Measurements from ENCODE around the gene ZNF611.
"Not testable (repeated sequence)": the region's sequence is repeated elsewhere in the genome, so short reads cannot be mapped to it uniquely, and the experiment has no call there.

ZNF611 gene

GRCh38 chr19:52734893-52735661 lies at the start of gene ZNF611:
Gene ZNF611, minus strand, starts transcription at chr19:52735044. Its CDS starts 19,150 bp downstream, at chr19:52715894.
- in situ Hi-C loops (cut with MboI; ENCODE audit: low sequenced_read_pairs), result no loop called here

- in situ Hi-C loops (cut with MboI; ENCODE audit: low sequenced_read_pairs), result not testable (repeated sequence)
Measured at GRCh38 chr19:52782864-52783263, 48.0 kb upstream of the ZNF611 start.

DNA sequence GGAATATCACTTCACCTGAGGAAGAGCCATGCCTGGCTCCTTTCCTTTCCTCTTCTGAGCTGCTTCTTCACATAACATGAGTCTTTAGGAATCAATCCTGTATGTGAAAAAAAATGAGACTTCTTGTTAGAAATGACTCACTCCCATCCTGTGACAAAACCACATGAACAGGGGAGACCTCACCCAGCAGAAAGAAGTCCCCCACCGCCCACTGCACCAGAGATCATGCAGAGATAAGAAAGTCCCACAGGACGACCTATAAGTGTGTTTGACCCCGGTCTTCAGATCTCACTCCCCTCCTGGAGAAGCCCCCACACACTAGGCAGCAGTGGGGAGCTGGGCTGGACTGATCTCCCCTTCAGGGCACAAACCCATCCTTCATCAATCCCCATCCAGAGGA lies 44.0 kb upstream of the ZNF611 start:
- in situ Hi-C loops (cut with MboI; ENCODE audit: low sequenced_read_pairs), result no loop called here

DNA sequence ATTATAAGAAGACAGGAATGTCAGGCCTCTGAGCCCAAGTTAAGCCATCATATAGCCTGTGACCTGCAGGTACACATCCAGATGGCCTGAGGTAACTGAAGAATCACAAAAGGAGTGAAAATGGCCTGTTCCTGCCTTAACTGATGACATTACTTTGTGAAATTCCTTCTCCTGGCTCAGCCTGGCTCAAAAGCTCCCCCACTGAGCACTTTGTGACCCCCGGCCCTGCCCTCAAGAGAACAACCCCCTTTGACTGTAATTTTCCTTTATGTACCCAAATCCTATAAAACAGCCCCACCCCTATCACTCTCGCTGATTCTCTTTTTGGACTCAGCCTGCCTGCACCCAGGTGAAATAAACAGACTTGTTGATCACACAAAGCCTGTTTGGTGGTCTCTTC lies 21.6 kb upstream of the ZNF611 start:
- in situ Hi-C loops (cut with MboI; ENCODE audit: low sequenced_read_pairs), result not testable (repeated sequence)

DNA sequence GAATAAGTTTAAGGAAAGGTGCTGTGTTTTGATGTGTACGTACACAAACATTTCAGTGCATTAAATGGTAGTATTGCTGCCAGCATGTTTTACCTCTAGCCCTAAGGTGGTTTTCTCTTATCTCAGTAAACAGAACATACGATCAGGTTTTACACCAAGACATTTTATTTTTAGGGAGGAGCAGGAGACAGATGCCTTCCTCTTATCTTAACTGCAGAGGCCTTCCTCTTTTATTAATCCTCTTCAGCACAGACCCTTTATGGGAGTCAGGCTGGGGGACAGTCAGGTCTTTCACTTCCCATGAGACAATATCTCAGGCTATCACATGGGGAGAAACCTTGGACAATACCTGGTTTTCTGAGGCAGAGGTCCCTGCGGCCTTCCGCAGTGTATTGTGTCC lies 14.9 kb upstream of the ZNF611 start:
- in situ Hi-C loops (cut with MboI; ENCODE audit: low sequenced_read_pairs), result no loop called here

- in situ Hi-C loops (cut with MboI; ENCODE audit: low sequenced_read_pairs), result no loop called here
Measured at GRCh38 chr19:52748336-52748950, 13.6 kb upstream of the ZNF611 start.

DNA sequence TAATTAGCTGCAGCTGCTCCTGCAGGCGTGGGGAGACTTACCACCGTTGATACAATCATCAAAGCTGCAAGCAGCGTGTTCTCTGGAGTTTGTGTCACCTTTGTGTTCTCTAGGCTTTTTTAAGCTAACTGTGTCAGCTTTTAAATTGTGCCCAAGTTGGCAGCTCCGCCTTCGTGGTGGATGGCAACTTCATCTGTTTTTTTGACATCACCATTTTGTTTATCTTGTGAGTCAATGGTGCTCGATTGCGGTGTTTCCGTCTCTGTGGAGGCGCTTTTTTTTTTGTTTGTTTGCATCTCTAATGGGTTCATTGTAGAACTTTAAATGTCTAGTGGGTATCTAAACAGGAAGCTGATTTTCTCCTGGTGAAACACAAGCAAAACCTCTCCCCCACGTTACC lies 11.1 kb upstream of the ZNF611 start:
- in situ Hi-C loops (cut with MboI; ENCODE audit: low sequenced_read_pairs), result not testable (repeated sequence)

- in situ Hi-C loops (cut with MboI; ENCODE audit: low sequenced_read_pairs), result no loop called here
Measured at GRCh38 chr19:52743091-52743490, 8.2 kb upstream of the ZNF611 start.

- in situ Hi-C loops (cut with MboI; ENCODE audit: low sequenced_read_pairs), result no loop called here
Measured at GRCh38 chr19:52742516-52742915, 7.7 kb upstream of the ZNF611 start.

- in situ Hi-C loops (cut with MboI; ENCODE audit: low sequenced_read_pairs), result no loop called here
Measured at GRCh38 chr19:52741951-52742485, 7.2 kb upstream of the ZNF611 start.

DNA sequence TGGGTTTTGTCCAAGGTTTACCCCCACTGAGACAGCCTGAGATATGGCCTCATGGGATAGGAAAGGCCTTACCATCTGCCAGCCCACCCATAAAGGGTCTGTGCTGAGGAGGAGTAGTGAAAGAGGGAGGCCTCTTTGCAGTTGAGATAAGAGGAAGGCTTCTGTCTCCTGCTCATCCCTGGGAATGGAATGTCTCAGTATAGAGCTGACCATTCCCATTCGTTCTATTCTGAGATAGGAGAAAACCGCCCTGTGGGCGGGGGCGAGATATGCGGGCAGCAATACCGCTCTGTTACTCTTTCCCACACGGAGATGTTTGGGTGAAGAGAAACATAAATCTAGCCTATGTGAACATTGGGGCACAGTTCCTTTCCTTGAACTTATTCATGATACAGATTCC lies 6.5 kb upstream of the ZNF611 start:
- in situ Hi-C loops (cut with MboI; ENCODE audit: low sequenced_read_pairs), result not testable (repeated sequence)

DNA sequence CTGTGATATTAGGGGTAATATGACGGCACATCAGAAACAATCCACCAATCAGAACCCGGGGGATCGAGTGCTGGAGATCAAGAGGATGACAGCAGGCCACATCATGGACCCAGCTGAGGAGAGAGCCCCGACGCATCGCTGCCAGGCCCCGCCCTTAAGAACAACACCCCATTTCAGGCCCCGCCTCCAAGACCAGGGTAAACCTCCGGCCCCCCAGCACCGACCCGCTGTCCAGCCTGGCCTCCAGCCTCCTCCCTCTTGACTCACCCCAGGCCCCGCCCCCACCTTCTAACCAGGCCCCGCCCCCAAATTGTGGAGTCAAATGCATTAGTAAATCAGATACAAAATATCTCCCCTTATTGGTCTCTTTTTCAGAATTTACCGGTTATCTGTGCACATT lies 4.7 kb upstream of the ZNF611 start:
- in situ Hi-C loops (cut with MboI; ENCODE audit: low sequenced_read_pairs), result no loop called here

DNA sequence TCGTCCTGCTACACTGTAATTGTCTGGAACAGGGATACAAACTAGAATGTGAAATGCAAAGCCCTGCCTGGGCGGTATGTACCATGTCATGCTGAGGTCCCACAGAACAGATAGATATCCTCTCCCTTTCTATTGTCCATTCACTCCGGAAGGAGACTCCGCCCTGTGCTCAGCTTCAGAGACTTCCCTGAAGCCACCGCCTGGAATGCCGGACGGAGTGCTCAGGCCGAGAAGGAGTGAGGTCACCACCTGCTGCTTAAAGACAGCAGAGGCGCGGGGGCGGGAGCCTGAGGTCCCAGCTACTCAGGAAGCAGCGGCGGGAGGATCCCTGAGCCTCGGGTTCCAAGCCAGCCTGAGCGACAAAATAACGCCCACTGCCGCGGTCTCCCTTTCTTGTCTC lies 890 bp upstream of the ZNF611 start:
- in situ Hi-C loops (cut with MboI; ENCODE audit: low sequenced_read_pairs), result no loop called here

DNA sequence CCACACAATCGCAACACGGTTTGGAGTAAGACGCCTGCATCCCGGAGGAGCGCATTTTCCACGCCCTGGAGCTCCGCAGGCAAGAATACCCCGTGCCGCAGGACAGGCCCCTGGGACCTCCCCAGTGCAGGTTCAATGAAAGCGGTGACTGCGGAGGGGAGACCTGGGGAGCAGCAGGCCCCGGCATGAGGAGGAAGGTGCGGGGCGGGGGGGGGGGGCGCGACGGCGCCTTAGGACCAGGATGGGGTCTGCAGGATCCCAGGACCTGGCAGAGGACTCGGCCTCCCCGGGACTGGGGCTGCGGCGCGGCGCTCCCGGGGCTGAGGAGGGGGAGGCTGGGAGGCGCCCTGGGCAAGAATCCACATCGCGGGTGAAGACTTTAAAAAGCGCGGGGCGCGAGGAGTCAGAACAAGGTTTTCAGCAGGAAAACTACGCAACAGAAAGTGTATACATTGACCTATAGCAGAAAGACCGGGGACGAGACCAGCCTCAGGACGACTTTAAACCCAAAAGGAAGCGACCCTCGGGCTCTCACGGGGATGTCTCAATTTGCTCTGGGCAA lies 432 bp downstream of the ZNF611 start:
- in situ Hi-C loops (cut with MboI; ENCODE audit: low sequenced_read_pairs), result no loop called here

DNA sequence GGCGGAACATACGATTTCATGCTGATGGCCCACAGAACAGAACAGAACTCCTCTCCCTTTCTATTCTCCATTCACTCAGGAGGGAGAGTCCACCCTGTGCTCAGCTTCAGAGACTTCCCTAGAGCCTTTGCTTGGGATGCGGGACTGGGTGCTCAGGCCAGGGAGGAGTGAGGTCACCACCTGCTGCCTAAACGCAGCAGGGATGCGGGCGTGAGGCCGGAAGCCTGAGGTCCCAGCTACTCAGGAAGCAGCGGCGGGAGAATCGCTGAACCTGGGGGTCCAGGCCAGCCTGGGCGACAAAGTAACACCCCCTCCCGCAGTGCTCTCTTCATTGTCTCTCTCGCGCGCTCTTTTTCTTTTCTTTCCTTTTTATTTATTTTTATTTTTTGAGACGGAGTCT lies 8.8 kb downstream of the ZNF611 start:
- in situ Hi-C loops (cut with MboI; ENCODE audit: low sequenced_read_pairs), result not testable (repeated sequence)

- in situ Hi-C loops (cut with MboI; ENCODE audit: low sequenced_read_pairs), result no loop called here
Measured at GRCh38 chr19:52725528-52725961, 9.3 kb downstream of the ZNF611 start.

DNA sequence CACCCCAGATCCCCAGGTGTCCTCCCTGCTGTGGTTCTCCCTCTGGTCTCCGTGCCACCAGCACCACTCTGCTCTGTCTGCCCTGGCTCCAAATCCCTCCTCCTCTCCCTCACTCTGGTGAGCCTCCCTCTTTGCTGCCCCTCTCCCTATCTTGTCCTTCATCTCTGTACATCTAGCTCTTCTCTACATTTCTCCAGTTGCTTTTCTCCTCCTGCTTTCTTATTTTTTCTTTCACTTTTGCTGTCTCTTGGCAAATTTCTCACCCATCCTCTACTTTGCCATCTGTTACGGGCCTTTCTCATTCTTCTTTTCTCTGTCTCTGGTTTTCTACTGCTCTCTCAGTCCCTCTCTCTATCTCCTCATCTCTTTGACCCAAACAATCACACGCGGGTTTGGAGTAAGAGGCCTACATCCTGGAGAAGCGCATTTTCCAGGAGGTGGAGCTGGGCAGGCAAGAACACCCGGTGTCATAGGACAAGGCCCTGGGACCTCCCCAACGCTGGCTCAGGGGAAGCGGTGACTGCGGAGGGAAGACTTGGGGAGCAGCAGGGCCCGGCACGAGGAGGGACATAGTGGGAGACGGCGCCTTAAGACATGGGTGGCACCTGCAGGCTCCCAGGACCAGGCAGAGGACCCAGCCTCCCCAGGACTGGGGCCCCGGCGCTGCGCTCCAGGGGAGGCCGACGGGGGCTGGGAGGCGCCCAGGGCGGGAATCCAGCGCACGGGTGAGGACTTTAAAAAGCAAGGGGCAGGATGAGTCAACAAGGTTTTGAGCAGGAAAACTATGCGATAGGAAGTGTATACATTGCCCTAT lies 9.9 kb downstream of the ZNF611 start:
- in situ Hi-C loops (cut with MboI; ENCODE audit: low sequenced_read_pairs), result no loop called here

- in situ Hi-C loops (cut with MboI; ENCODE audit: low sequenced_read_pairs), result not testable (repeated sequence)
Measured at GRCh38 chr19:52723907-52724598, 10.8 kb downstream of the ZNF611 start.

DNA sequence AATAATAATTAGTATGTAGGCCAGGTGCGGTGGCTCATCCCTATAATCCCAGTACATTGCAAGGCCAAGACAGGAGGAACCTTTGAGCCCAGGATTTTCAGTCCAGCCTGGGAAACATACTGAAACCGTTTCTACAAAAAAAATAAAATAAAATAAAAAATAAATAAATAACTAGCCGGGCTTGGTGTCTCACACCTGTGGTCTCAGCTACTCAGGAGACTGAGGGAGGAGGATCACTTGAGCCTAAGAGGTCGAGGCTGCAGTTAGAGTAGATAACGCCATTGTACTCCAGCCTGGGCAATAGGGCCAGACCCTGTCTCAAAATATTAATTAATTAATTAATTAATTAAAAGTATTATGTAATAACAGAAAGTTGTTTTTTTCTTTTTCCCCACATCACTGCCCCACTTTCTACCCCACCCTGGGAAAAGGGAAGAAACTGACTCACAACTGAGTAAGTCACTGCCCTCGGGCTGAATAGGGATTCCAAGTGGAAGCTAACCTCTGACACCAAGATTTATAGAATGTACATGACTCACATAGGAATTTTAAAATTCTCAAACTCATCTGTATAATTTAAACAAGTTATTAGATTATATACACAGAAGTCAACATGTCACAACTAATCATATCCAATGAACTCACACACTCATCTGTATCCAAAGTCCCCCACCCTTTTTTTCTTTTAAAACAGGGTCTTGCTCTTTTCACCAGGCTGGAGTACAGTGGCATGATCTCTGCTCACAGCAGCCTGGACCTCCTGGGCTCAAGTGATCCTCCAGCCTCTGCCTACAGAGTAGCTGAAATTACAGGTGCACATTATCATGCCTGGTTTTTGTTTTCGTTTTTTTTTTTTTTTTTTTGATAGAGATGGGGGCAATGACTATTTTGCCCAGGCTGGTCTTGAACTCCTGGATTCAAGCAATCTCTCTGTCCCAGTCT lies 12.5 kb downstream of the ZNF611 start:
- in situ Hi-C loops (cut with MboI; ENCODE audit: low sequenced_read_pairs), result no loop called here

Measured in hTERT RPE-1 (cell line).